GM23338 (cell line): ENCODE data around the gene NEU4. TPM values are rescaled to one million over a fixed set of nuclear protein-coding genes. Genes with fewer than 3 reads are reported as not detected.

Experiments used
- ATAC-seq: fragments of 200-7000 bp; cut with Tn5 transposase; 3 replicates; pipeline ENCODE4 v1.9.1; 2020
- DNase-seq: peaks from one replicate; pipeline ENCODE4 v3.0.0-alpha.2; 2015; ENCODE audit warnings: low spot score
- H2AFZ ChIP-seq: fragments of 200-600 bp; sonication (generic); 2 replicates; pipeline ENCODE4 v1.8.0; 2016; ENCODE audit warnings: antibody characterized with exemption, mild to moderate bottlenecking, moderate library complexity
- H3F3A ChIP-seq: fragments of 200-600 bp; sonication (generic); replicated peaks from 2 replicates; pipeline ENCODE4 v1.8.0; 2017; ENCODE audit warnings: antibody characterized with exemption, mixed run types, low read depth
- H3K27ac ChIP-seq: fragments of 200-600 bp; sonication (generic); 2 replicates; pipeline ENCODE4 v1.6.1; 2016; ENCODE audit warnings: low read depth
- H3K27me3 ChIP-seq: fragments of 200-600 bp; sonication (generic); 2 replicates; pipeline ENCODE4 v1.8.0; 2016; ENCODE audit warnings: mild to moderate bottlenecking, mixed run types, moderate library complexity; ENCODE audit not compliant: insufficient read depth
- H3K36me3 ChIP-seq: fragments of 200-600 bp; sonication (generic); 2 replicates; pipeline ENCODE4 v1.8.0; 2016; ENCODE audit warnings: mild to moderate bottlenecking; ENCODE audit not compliant: insufficient read depth
- H3K4me1 ChIP-seq: fragments of 200-600 bp; sonication (generic); 2 replicates; pipeline ENCODE4 v1.8.0; 2016; ENCODE audit warnings: mild to moderate bottlenecking, moderate library complexity; ENCODE audit not compliant: insufficient read depth
- H3K4me2 ChIP-seq: fragments of 200-600 bp; sonication (generic); 2 replicates; pipeline ENCODE4 v1.7.1; 2017; ENCODE audit warnings: mixed run types
- H3K4me3 ChIP-seq: fragments of 200-600 bp; sonication (generic); 2 replicates; pipeline ENCODE4 v1.6.1; 2016; ENCODE audit warnings: mixed run types
- H3K79me2 ChIP-seq: fragments of 200-600 bp; sonication (generic); replicated peaks from 2 replicates; pipeline ENCODE4 v1.8.0; 2017; ENCODE audit warnings: mild to moderate bottlenecking; ENCODE audit not compliant: insufficient read depth
- H3K9me2 ChIP-seq: fragments of 200-600 bp; sonication (generic); 2 replicates; pipeline ENCODE4 v1.8.0; 2017; ENCODE audit not compliant: insufficient read depth
- H4K20me1 ChIP-seq: fragments of 200-600 bp; sonication (generic); replicated peaks from 2 replicates; pipeline ENCODE4 v1.8.0; 2017; ENCODE audit warnings: mild to moderate bottlenecking; ENCODE audit not compliant: insufficient read depth
- H3K27ac Mint-ChIP-seq: 2 replicates; pipeline ENCODE4 v1.8.0; 2020; ENCODE audit warnings: inconsistent platforms, mild to moderate bottlenecking, moderate library complexity, mixed read lengths
- H3K27me3 Mint-ChIP-seq: 3 replicates; pipeline ENCODE4 v1.8.0; 2022; ENCODE audit warnings: low read depth, mild to moderate bottlenecking, moderate library complexity, mixed read lengths, inconsistent platforms; ENCODE audit not compliant: insufficient read depth, poor library complexity
- H3K36me3 Mint-ChIP-seq: 3 replicates; pipeline ENCODE4 v1.8.0; 2021; ENCODE audit warnings: low read depth, mild to moderate bottlenecking, inconsistent platforms, moderate library complexity, mixed read lengths
- H3K4me1 Mint-ChIP-seq: 3 replicates; pipeline ENCODE4 v1.8.0; 2020; ENCODE audit warnings: mild to moderate bottlenecking, inconsistent platforms, mixed read lengths
- H3K4me3 Mint-ChIP-seq: 3 replicates; pipeline ENCODE4 v1.8.0; 2021; ENCODE audit warnings: moderate library complexity, mild to moderate bottlenecking, inconsistent platforms, mixed read lengths
- H3K9me3 Mint-ChIP-seq: 3 replicates; pipeline ENCODE4 v1.8.0; 2020; ENCODE audit warnings: moderate library complexity, mild to moderate bottlenecking, inconsistent platforms, mixed read lengths
- ETS1 ChIP-seq: IDR thresholded peaks from 2 replicates; pipeline ENCODE4 v1.6.1; 2016; ENCODE audit warnings: antibody characterized with exemption
- EZH2 ChIP-seq: fragments of 200-600 bp; sonication (generic); IDR thresholded peaks from one replicate; pipeline ENCODE4 v1.8.0; 2017; ENCODE audit warnings: antibody characterized with exemption, mild to moderate bottlenecking, low read depth; ENCODE audit not compliant: unreplicated experiment
- EZH2phosphoT487 ChIP-seq: fragments of 200-600 bp; sonication (generic); IDR thresholded peaks from one replicate; pipeline ENCODE4 v1.8.1; 2018; ENCODE audit warnings: antibody characterized with exemption; ENCODE audit not compliant: unreplicated experiment
- JUNB ChIP-seq: IDR thresholded peaks from one replicate; pipeline ENCODE4 v1.6.1; 2016; ENCODE audit warnings: antibody characterized with exemption; ENCODE audit not compliant: unreplicated experiment
- NANOG ChIP-seq: IDR thresholded peaks from 2 replicates; pipeline ENCODE4 v1.6.1; 2016; ENCODE audit warnings: antibody characterized with exemption, borderline replicate concordance
- POLR2AphosphoS5 ChIP-seq: IDR thresholded peaks from 2 replicates; pipeline ENCODE4 v1.6.1; 2016; ENCODE audit warnings: antibody characterized with exemption, low read depth
- REST ChIP-seq: IDR thresholded peaks from one replicate; pipeline ENCODE4 v1.6.1; 2018; ENCODE audit warnings: antibody characterized with exemption; ENCODE audit not compliant: unreplicated experiment
- STAT1 ChIP-seq: IDR thresholded peaks from one replicate; pipeline ENCODE4 v1.6.1; 2016; ENCODE audit warnings: antibody characterized with exemption; ENCODE audit not compliant: unreplicated experiment
- ZNF114 ChIP-seq: fragments of 250-450 bp; sonication (Bioruptor Pico); IDR thresholded peaks from 2 replicates; pipeline ENCODE4 v1.5.0; 2020; ENCODE audit warnings: mild to moderate bottlenecking, moderate library complexity
- ZNF331 ChIP-seq: fragments of 250-450 bp; sonication (Bioruptor Pico); IDR thresholded peaks from 2 replicates; pipeline ENCODE4 v1.5.0; 2020; ENCODE audit warnings: low read depth, mild to moderate bottlenecking, moderate library complexity
- ZNF462 ChIP-seq: fragments of 250-450 bp; sonication (Bioruptor Pico); IDR thresholded peaks from 2 replicates; pipeline ENCODE4 v1.5.0; 2020; ENCODE audit warnings: mild to moderate bottlenecking, moderate library complexity
- polyA plus RNA-seq: library from polyadenylated mRNA; unstranded; fragments of >200 nt; fragmentation: Nextera tagmentation; extraction: Ambion mirVana; gene quantifications from 2 replicates; pipeline ENCODE4 v1.2.1, GENCODE V29; 2016
- total RNA-seq: library from RNA; depleted of rRNA; stranded (reverse); fragments of >200 nt; shearing (Covaris generic); gene quantifications from 2 replicates; pipeline ENCODE4 v1.2.3, GENCODE V29; 2014

The NEU4 gene
- total and polyA plus RNA-seq, 2 experiments from 2014 or later: 0.29 to 1.2 TPM

GRCh38 chr2:241798081-241798630 is 10.8 kb upstream of the NEU4 start (continued):
- TF ChIP-seq NANOG: no peak
- no peak for TF ChIP-seq ZNF462 (CRISPR knock-in tag)
- no peak for TF ChIP-seq POLR2AphosphoS5

GRCh38 chr2:241798631-241799521 is 10.1 kb upstream of the NEU4 start:
- no peak overlapping the region for H3K27ac Mint-ChIP-seq
- H3K4me1 ChIP-seq: peaks cover under 1% of the 10 kb centered on the region; the same call in 1 of the 2 replicates
- H3K36me3 Mint-ChIP-seq: no peaks in the 10 kb centered on the region; the same call in 2 of the 3 replicates
- no peak for TF ChIP-seq ETS1
- no peak for TF ChIP-seq STAT1
- TF ChIP-seq ZNF331 (CRISPR knock-in tag): no peak
- TF ChIP-seq NANOG: no peak
- no peak for TF ChIP-seq EZH2phosphoT487
- no peak for TF ChIP-seq EZH2
- TF ChIP-seq REST: no peak
- TF ChIP-seq JUNB: no peak
- TF ChIP-seq POLR2AphosphoS5: no peak
- TF ChIP-seq ZNF114: no peak

More at GRCh38 chr2:241798631-241799521, 10.1 kb upstream of the NEU4 start:
- Histone ChIP-seq H3K79me2 (no peaks in the 10 kb centered on the region), H3K27ac (no peak overlapping the region), H3K27me3 (peaks cover 13% of the 10 kb centered on the region), H4K20me1 (no peaks in the 10 kb centered on the region), H3K36me3 (no peaks in the 10 kb centered on the region), H3F3A (no peaks in the 10 kb centered on the region), H3K4me3 (no peak overlapping the region), H3K4me2 (no peak overlapping the region), H2AFZ (no peak overlapping the region), H3K9me2 (no peaks in the 10 kb centered on the region)
- H3K4me1 Mint-ChIP-seq: peaks cover 5% of the 10 kb centered on the region; the same call in 2 of the 3 replicates
- DNase-seq (no peak), ATAC-seq (no peak)
- H3K9me3 Mint-ChIP-seq: no peaks in the 10 kb centered on the region; the same call in 2 of the 3 replicates
- peaks cover 13% of the 10 kb centered on the region for H3K27me3 Mint-ChIP-seq
- no peak overlapping the region for H3K4me3 Mint-ChIP-seq
